GM23338 (cell line): Measurements from ENCODE around the gene HPX. TPM values are rescaled to one million over a fixed set of nuclear protein-coding genes. Genes with fewer than 3 reads are reported as not detected.

Experiments used
- ATAC-seq: fragments of 200-7000 bp; cut with Tn5 transposase; 3 replicates; pipeline ENCODE4 v1.9.1; 2020
- DNase-seq: peaks from one replicate; pipeline ENCODE4 v3.0.0-alpha.2; 2015; ENCODE audit warnings: low spot score
- H2AFZ ChIP-seq: fragments of 200-600 bp; sonication (generic); 2 replicates; pipeline ENCODE4 v1.8.0; 2016; ENCODE audit warnings: antibody characterized with exemption, mild to moderate bottlenecking, moderate library complexity
- H3F3A ChIP-seq: fragments of 200-600 bp; sonication (generic); replicated peaks from 2 replicates; pipeline ENCODE4 v1.8.0; 2017; ENCODE audit warnings: antibody characterized with exemption, mixed run types, low read depth
- H3K27ac ChIP-seq: fragments of 200-600 bp; sonication (generic); 2 replicates; pipeline ENCODE4 v1.6.1; 2016; ENCODE audit warnings: low read depth
- H3K27me3 ChIP-seq: fragments of 200-600 bp; sonication (generic); 2 replicates; pipeline ENCODE4 v1.8.0; 2016; ENCODE audit warnings: mild to moderate bottlenecking, mixed run types, moderate library complexity; ENCODE audit not compliant: insufficient read depth
- H3K36me3 ChIP-seq: fragments of 200-600 bp; sonication (generic); 2 replicates; pipeline ENCODE4 v1.8.0; 2016; ENCODE audit warnings: mild to moderate bottlenecking; ENCODE audit not compliant: insufficient read depth
- H3K4me1 ChIP-seq: fragments of 200-600 bp; sonication (generic); 2 replicates; pipeline ENCODE4 v1.8.0; 2016; ENCODE audit warnings: mild to moderate bottlenecking, moderate library complexity; ENCODE audit not compliant: insufficient read depth
- H3K4me2 ChIP-seq: fragments of 200-600 bp; sonication (generic); 2 replicates; pipeline ENCODE4 v1.7.1; 2017; ENCODE audit warnings: mixed run types
- H3K4me3 ChIP-seq: fragments of 200-600 bp; sonication (generic); 2 replicates; pipeline ENCODE4 v1.6.1; 2016; ENCODE audit warnings: mixed run types
- H3K79me2 ChIP-seq: fragments of 200-600 bp; sonication (generic); replicated peaks from 2 replicates; pipeline ENCODE4 v1.8.0; 2017; ENCODE audit warnings: mild to moderate bottlenecking; ENCODE audit not compliant: insufficient read depth
- H3K9me2 ChIP-seq: fragments of 200-600 bp; sonication (generic); 2 replicates; pipeline ENCODE4 v1.8.0; 2017; ENCODE audit not compliant: insufficient read depth
- H4K20me1 ChIP-seq: fragments of 200-600 bp; sonication (generic); replicated peaks from 2 replicates; pipeline ENCODE4 v1.8.0; 2017; ENCODE audit warnings: mild to moderate bottlenecking; ENCODE audit not compliant: insufficient read depth
- H3K27ac Mint-ChIP-seq: 2 replicates; pipeline ENCODE4 v1.8.0; 2020; ENCODE audit warnings: inconsistent platforms, mild to moderate bottlenecking, moderate library complexity, mixed read lengths
- H3K27me3 Mint-ChIP-seq: 3 replicates; pipeline ENCODE4 v1.8.0; 2022; ENCODE audit warnings: low read depth, mild to moderate bottlenecking, moderate library complexity, mixed read lengths, inconsistent platforms; ENCODE audit not compliant: insufficient read depth, poor library complexity
- H3K36me3 Mint-ChIP-seq: 3 replicates; pipeline ENCODE4 v1.8.0; 2021; ENCODE audit warnings: low read depth, mild to moderate bottlenecking, inconsistent platforms, moderate library complexity, mixed read lengths
- H3K4me1 Mint-ChIP-seq: 3 replicates; pipeline ENCODE4 v1.8.0; 2020; ENCODE audit warnings: mild to moderate bottlenecking, inconsistent platforms, mixed read lengths
- H3K4me3 Mint-ChIP-seq: 3 replicates; pipeline ENCODE4 v1.8.0; 2021; ENCODE audit warnings: moderate library complexity, mild to moderate bottlenecking, inconsistent platforms, mixed read lengths
- H3K9me3 Mint-ChIP-seq: 3 replicates; pipeline ENCODE4 v1.8.0; 2020; ENCODE audit warnings: moderate library complexity, mild to moderate bottlenecking, inconsistent platforms, mixed read lengths
- CREB1 ChIP-seq: fragments of 250-450 bp; sonication (Bioruptor Pico); IDR thresholded peaks from 2 replicates; pipeline ENCODE4 v1.5.0; 2020; ENCODE audit warnings: low read depth, mild to moderate bottlenecking, moderate library complexity
- ETS1 ChIP-seq: IDR thresholded peaks from 2 replicates; pipeline ENCODE4 v1.6.1; 2016; ENCODE audit warnings: antibody characterized with exemption
- EZH2 ChIP-seq: fragments of 200-600 bp; sonication (generic); IDR thresholded peaks from one replicate; pipeline ENCODE4 v1.8.0; 2017; ENCODE audit warnings: antibody characterized with exemption, mild to moderate bottlenecking, low read depth; ENCODE audit not compliant: unreplicated experiment
- EZH2phosphoT487 ChIP-seq: fragments of 200-600 bp; sonication (generic); IDR thresholded peaks from one replicate; pipeline ENCODE4 v1.8.1; 2018; ENCODE audit warnings: antibody characterized with exemption; ENCODE audit not compliant: unreplicated experiment
- JUNB ChIP-seq: IDR thresholded peaks from one replicate; pipeline ENCODE4 v1.6.1; 2016; ENCODE audit warnings: antibody characterized with exemption; ENCODE audit not compliant: unreplicated experiment
- NANOG ChIP-seq: IDR thresholded peaks from 2 replicates; pipeline ENCODE4 v1.6.1; 2016; ENCODE audit warnings: antibody characterized with exemption, borderline replicate concordance
- POLR2AphosphoS5 ChIP-seq: IDR thresholded peaks from 2 replicates; pipeline ENCODE4 v1.6.1; 2016; ENCODE audit warnings: antibody characterized with exemption, low read depth
- STAT1 ChIP-seq: IDR thresholded peaks from one replicate; pipeline ENCODE4 v1.6.1; 2016; ENCODE audit warnings: antibody characterized with exemption; ENCODE audit not compliant: unreplicated experiment
- ZNF114 ChIP-seq: fragments of 250-450 bp; sonication (Bioruptor Pico); IDR thresholded peaks from 2 replicates; pipeline ENCODE4 v1.5.0; 2020; ENCODE audit warnings: mild to moderate bottlenecking, moderate library complexity
- ZNF331 ChIP-seq: fragments of 250-450 bp; sonication (Bioruptor Pico); IDR thresholded peaks from 2 replicates; pipeline ENCODE4 v1.5.0; 2020; ENCODE audit warnings: low read depth, mild to moderate bottlenecking, moderate library complexity
- ZNF462 ChIP-seq: fragments of 250-450 bp; sonication (Bioruptor Pico); IDR thresholded peaks from 2 replicates; pipeline ENCODE4 v1.5.0; 2020; ENCODE audit warnings: mild to moderate bottlenecking, moderate library complexity
- polyA plus RNA-seq: library from polyadenylated mRNA; unstranded; fragments of >200 nt; fragmentation: Nextera tagmentation; extraction: Ambion mirVana; gene quantifications from 2 replicates; pipeline ENCODE4 v1.2.1, GENCODE V29; 2016
- total RNA-seq: library from RNA; depleted of rRNA; stranded (reverse); fragments of >200 nt; shearing (Covaris generic); gene quantifications from 2 replicates; pipeline ENCODE4 v1.2.3, GENCODE V29; 2014
- TF ChIP-seq, protein P1 (sequence below), 2 experiments: fragments of 200-600 bp in 1 of 2; sonication (generic) in 1 of 2; conservative IDR thresholded peaks; 2 replicates each; pipeline versions ENCODE4 v1.5.1 to v1.6.1; 2016 to 2017; ENCODE audit warnings: antibody characterized with exemption in 2 of 2, low read depth in 2 of 2, mild to moderate bottlenecking in 2 of 2, moderate library complexity in 1 of 2
- TF ChIP-seq, protein P2 (sequence below): IDR thresholded peaks from one replicate; pipeline ENCODE4 v1.6.1; 2018; ENCODE audit warnings: antibody characterized with exemption; ENCODE audit not compliant: unreplicated experiment

The HPX gene
- total and polyA plus RNA-seq, 2 experiments from 2014 or later: 0.47 to 0.63 TPM

GRCh38 chr11:6488342-6488741, 47.6 kb upstream of the HPX start:
- H3K4me1 ChIP-seq: no peaks in the 10 kb centered on the region
- H3K36me3 ChIP-seq: peaks cover 25% of the 10 kb centered on the region
- Mint-ChIP-seq H3K9me3 (no peaks in the 10 kb centered on the region; the same call in 2 of the 3 replicates), H3K4me1 (no peaks in the 10 kb centered on the region), H3K4me3 (no peak overlapping the region), H3K27me3 (peaks cover 2% of the 10 kb centered on the region), H3K27ac (no peak overlapping the region), H3K36me3 (peaks cover 7% of the 10 kb centered on the region)
- no peak for ATAC-seq
- no peak overlapping the region for H3K27ac ChIP-seq
- H3K9me2 ChIP-seq: no peaks in the 10 kb centered on the region
- no peak for TF ChIP-seq POLR2AphosphoS5
- no peak for TF ChIP-seq ZNF331 (CRISPR knock-in tag)
- no peak for TF ChIP-seq CREB1
- no peak for TF ChIP-seq JUNB
- TF ChIP-seq ETS1: no peak
- TF ChIP-seq ZNF114: no peak
- no peak for TF ChIP-seq EZH2
- no peak for TF ChIP-seq STAT1
- TF ChIP-seq, protein P1, sequence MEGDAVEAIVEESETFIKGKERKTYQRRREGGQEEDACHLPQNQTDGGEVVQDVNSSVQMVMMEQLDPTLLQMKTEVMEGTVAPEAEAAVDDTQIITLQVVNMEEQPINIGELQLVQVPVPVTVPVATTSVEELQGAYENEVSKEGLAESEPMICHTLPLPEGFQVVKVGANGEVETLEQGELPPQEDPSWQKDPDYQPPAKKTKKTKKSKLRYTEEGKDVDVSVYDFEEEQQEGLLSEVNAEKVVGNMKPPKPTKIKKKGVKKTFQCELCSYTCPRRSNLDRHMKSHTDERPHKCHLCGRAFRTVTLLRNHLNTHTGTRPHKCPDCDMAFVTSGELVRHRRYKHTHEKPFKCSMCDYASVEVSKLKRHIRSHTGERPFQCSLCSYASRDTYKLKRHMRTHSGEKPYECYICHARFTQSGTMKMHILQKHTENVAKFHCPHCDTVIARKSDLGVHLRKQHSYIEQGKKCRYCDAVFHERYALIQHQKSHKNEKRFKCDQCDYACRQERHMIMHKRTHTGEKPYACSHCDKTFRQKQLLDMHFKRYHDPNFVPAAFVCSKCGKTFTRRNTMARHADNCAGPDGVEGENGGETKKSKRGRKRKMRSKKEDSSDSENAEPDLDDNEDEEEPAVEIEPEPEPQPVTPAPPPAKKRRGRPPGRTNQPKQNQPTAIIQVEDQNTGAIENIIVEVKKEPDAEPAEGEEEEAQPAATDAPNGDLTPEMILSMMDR (conservative IDR thresholded peaks at IDR 0.05; ENCODE audit: low read depth in 2 of 2): no peak
- TF ChIP-seq EZH2phosphoT487: no peak
- no peak for TF ChIP-seq ZNF462
- TF ChIP-seq NANOG: no peak
- TF ChIP-seq, protein P2, sequence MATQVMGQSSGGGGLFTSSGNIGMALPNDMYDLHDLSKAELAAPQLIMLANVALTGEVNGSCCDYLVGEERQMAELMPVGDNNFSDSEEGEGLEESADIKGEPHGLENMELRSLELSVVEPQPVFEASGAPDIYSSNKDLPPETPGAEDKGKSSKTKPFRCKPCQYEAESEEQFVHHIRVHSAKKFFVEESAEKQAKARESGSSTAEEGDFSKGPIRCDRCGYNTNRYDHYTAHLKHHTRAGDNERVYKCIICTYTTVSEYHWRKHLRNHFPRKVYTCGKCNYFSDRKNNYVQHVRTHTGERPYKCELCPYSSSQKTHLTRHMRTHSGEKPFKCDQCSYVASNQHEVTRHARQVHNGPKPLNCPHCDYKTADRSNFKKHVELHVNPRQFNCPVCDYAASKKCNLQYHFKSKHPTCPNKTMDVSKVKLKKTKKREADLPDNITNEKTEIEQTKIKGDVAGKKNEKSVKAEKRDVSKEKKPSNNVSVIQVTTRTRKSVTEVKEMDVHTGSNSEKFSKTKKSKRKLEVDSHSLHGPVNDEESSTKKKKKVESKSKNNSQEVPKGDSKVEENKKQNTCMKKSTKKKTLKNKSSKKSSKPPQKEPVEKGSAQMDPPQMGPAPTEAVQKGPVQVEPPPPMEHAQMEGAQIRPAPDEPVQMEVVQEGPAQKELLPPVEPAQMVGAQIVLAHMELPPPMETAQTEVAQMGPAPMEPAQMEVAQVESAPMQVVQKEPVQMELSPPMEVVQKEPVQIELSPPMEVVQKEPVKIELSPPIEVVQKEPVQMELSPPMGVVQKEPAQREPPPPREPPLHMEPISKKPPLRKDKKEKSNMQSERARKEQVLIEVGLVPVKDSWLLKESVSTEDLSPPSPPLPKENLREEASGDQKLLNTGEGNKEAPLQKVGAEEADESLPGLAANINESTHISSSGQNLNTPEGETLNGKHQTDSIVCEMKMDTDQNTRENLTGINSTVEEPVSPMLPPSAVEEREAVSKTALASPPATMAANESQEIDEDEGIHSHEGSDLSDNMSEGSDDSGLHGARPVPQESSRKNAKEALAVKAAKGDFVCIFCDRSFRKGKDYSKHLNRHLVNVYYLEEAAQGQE: no peak
- no peaks in the 10 kb centered on the region for H3K27me3 ChIP-seq
- DNase-seq: no peak
- no peak overlapping the region for H3K4me3 ChIP-seq
- H3K4me2 ChIP-seq: no peak overlapping the region
- no peaks in the 10 kb centered on the region for H3F3A ChIP-seq
- H4K20me1 ChIP-seq: peaks cover 7% of the 10 kb centered on the region; the same call in 1 of the 2 replicates
- H3K79me2 ChIP-seq: peaks cover 13% of the 10 kb centered on the region
- H2AFZ ChIP-seq: no peak overlapping the region
